HG02885 (cell line): ENCODE measurements around the gene MAGOH.
"Not testable (repeated sequence)": the region's sequence is repeated elsewhere in the genome, so short reads cannot be mapped to it uniquely, and the experiment has no call there.

Source experiments
- ATAC-seq: cut with Tn5 transposase; IDR thresholded peaks from one replicate; pipeline ENCODE4 v1.9.1; 2021; ENCODE audit warnings: mild to moderate bottlenecking; ENCODE audit not compliant: unreplicated experiment, poor library complexity

Gene MAGOH

GRCh38 chr1:53238197-53239155 lies at the start of gene MAGOH:
TSS of gene MAGOH (minus strand) at chr1:53238518. CDS start at chr1:53238448, 70 bp downstream.
- peak; percentile 99 for ATAC-seq

DNA sequence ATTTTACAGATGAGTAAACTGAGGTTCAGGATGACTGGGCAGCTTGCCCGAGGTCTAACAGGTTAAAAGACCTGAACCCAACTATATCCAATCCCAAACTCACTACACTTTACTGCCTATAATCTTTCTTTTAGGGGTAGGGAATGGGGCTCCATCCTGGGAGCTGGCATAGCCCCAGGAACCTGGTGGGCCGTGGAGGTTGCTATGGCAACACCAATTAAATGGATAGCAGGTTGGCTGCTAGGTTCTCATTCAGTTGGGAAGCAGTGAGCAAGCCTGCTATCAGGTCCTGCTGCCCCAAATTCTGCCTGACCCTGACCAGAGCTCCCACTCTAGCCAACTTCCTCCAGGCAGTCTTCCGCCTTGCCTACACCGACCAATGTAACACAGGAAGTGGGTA lies 48.6 kb upstream of the MAGOH start:
- no peak for ATAC-seq

GRCh38 chr1:53285969-53286760 lies 47.8 kb upstream of the MAGOH start:
- no peak for ATAC-seq

DNA sequence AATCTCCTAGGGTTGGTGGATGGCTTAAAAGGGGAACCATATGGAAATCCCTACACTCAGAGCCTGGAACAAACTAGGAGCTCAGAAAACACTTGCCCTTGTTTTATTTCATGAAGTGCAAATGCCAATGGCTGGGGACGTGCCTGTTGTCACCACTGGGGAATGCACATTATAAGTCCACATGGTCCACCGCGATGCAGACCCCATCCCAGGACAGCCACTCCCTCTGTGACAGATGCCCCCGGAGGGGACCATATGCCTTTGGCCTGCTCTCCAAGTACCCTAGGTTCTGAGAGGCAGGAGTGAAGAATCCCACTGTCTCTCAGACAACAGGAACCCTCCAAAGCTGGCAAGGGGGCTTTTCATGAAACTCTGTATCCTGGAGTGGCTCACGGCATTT lies 47.2 kb upstream of the MAGOH start:
- ATAC-seq: no peak

- no peak for ATAC-seq
These were observed 46.1 kb upstream of the MAGOH start for GRCh38 chr1:53284224-53285020.

DNA sequence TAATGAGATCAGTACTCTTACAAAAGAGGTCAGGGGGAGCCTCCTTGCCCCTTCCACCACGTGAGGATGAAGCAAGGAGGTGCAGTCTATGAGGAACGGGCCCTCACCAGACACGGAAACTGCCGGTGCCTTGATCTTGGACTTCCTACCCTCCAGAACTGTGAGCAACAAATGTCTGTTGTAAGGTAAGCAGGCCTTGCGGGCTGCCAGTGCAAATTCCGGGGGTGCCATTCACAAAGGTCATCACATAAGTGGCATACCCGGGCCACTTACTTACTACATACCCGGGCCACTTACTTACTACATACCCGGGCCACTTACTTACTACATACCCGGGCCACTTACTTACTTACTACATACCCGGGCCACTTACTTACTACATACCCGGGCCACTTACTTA lies 44.8 kb upstream of the MAGOH start:
- not testable (repeated sequence) for ATAC-seq

GRCh38 chr1:53281133-53281532 lies 42.8 kb upstream of the MAGOH start:
- ATAC-seq: no peak

DNA sequence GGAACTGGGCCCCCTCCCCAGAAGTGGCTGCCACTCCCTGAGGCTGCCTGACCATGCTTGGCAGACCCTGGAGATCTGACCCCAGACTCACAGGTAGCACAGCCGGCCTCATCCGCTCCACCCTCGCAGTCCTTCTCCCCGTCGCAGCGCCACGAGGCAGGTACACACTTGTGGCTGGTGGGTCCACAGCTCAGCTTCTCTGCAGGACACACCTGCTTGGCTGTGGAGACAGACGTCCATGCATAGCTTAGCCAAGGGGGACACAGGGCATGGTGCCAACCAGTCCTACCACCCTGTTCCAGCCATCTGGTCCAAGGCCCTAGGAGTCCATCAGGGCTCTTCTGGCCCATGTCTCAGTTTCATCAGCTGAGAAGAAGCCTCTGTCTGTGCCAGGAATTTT lies 42.2 kb upstream of the MAGOH start:
- ATAC-seq: no peak

DNA sequence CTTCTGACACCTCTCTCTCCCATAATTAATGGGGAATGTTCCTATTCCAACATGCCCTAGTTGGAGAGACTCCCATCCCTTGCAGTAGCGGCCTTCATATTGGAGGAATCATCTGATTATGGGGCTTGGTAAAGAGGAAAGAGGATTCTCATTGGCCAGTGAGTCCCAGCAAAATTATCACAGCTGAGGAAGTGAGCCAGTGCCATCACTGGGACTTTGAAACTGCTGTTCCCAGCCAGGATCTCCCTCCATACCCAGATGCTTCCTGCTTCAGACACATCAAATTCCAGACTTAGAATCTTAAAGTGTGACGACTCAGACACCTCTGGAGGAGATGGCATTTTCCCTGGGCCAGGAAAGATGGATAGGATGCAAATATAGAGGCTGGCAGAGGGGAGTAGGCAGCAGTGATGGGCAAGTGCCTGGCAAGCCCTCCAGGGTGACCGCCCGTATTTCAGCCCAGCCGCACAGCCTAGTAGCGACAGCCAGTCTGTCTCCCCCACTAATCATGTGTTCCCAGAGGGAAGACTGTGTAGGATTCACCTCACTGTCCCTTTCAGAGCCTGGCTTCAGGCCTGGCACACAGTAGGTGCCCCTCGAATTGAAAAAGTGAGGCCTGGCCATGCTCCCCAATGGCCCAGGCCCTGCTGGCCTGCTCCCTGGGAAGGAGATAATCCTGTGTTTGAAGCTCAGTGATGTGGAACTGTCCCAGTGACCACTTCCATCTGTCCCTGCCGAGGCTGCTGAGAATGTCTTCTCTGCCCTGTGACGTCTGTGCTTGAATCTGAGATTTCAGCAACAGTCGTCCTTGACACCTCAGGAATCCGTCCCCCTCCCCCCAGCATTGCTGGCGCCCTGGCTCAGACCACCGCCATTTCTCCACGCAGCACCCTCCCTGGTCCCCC lies 41.2 kb upstream of the MAGOH start:
- ATAC-seq: no peak

- no peak for ATAC-seq
These were observed 40.0 kb upstream of the MAGOH start for GRCh38 chr1:53278298-53278725.

DNA sequence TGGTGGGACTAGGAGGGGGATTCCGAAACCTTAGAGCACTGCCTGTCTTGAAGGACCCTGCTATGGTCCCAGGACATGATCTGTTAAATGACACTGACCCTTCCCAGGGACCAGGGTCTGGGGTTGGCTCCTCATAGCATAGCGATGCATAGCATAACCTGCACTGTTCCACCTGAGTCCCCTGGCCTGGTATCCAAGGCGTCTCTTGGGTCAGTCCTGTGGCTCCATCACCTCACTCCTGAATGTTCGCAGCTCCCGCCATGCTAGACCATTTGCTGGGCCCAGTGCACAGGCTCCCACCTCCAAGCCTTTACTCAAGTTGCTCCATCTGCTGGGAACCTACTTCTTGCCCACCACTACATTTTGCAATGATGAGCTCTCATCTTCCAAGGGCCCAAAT lies 39.0 kb upstream of the MAGOH start:
- no peak for ATAC-seq

DNA sequence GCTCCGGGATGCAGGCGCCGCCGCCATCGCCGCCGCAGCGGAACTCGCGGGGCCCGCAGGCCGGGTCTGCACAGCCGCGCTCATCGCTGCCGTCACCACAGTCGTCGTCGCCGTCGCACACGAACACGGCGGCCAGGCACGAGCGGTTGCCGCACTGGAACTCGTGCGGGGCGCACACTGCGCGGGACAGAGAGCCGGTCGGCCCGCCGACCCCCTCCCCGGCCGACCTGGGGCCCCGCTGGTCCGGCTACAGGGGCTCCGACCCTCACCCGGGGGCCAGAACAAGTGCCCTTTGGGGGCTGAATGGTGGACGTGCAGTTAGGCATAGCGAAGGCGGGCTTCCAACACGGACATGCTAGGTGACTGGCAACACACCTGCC lies 38.6 kb upstream of the MAGOH start:
- no peak for ATAC-seq

DNA sequence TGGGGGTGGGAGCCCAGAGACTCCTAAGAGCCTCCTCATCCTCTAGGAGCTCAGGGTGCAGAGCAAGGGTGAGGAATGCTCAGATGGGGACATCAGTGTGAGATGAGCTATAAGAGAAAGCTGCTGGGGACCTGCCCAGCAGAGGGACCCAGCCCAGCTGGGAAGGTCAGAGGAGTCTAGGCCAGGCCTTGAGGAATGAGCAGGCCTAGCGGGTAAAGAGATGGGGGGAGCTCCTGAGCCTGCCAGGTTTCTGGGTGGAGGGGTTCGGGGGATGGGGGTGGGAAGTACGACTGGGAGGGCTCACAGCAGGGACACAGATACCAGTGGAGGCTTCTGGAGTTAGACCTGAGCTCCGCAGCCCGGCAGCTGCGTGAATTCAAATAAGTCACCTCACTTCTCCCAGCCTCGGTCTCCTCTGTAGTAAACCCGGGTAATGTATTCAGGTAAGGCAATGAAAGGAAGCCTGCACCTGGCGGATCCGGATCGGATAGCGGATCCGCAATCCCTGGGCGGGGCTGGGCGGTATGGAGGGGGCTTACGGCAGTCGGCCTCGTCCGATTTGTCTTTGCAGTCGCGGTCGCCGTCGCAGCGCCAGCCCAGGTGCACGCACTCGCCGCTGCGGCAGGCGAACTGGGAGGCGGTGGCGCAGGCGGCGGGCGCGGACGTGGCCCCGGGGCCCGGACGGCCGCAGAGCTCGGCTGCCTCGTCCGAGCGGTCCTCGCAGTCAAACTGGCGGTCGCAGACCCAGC lies 38.0 kb upstream of the MAGOH start:
- ATAC-seq: no peak

DNA sequence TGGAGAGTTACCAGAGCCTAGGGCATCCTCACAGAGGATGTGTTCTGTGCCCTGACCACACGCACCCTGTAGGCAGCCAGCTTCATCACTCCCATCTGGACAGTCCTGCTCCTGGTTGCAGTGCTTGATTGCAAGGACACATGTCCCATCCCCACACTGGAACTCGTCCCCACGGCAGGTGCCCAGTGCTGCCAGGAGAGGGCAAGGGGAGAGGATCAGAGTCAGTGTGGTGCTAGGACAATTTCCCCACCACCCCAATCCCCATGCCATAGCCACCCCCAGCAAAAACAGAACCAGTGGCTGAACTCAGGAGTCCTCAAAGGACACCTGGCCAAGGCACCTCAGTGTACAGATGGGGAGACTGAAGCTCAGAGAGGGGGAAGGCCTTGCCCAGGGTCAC lies 37.2 kb upstream of the MAGOH start:
- ATAC-seq: no peak

- ATAC-seq: no peak
These were observed 36.3 kb upstream of the MAGOH start for GRCh38 chr1:53274541-53275185.

DNA sequence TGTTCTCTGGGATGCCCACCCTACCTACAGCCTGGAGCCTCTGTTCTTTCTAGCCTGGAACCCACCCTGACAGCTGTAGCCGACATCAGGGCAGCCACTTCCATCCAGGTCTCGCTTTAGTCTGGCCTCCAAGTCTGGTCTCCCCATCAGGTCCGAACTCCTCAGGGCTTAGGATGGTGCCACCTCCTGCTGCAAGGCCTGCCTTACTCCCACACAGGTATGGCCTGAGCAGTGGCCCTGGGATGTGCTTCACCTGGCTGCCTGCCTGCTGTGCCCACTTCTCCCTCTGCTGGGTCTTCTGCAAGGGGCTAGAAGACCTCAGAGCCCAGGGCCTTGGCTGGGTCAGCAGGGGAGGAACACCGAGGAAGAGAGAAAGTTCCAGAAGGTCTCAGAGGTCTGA lies 35.7 kb upstream of the MAGOH start:
- ATAC-seq: no peak

DNA sequence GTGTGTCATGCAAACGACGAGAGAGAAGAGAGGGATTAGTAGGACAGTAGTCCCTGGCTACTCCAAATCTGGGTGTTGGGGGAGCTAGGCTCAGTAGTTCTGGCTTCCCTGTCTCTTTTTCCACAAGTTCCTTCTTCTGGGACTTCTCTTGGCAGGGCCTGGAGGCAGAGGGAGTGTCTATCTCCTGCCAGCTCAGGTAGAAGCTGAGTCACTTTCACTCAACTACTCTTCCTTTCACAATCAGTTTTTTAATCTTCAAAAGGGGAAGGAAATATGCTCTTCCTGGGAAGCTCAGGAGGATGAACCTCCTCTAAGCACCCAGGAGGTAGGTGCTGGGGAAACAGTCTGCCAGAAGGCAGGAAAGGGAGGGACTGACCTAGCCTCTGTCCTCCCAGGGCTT lies 35.2 kb upstream of the MAGOH start:
- ATAC-seq: no peak

GRCh38 chr1:53272349-53272748 lies 34.0 kb upstream of the MAGOH start:
- no peak for ATAC-seq
